K562 (cell line): ENCODE results near the gene RPS15A. TPM values are rescaled to one million over a fixed set of nuclear protein-coding genes. Genes with fewer than 3 reads are reported as not detected.

Experiments used
- CBX1 ChIP-seq: sonication (generic); IDR thresholded peaks from 2 replicates; pipeline ENCODE4 v1.6.1; 2016; ENCODE audit warnings: antibody characterized with exemption, low read depth, mild to moderate bottlenecking
- CEBPG ChIP-seq, 3 experiments: fragments of 200-800 bp in 1 of 3; sonication (Bioruptor generic) in 1 of 3; sonication (generic) in 1 of 3; formaldehyde crosslinking in 1 of 3; IDR thresholded peaks in 2 of 3; conservative IDR thresholded peaks in 1 of 3; 2 replicates each; pipeline versions ENCODE4 v1.6.1 to v1.8.0; 2016 to 2022; ENCODE audit warnings: missing compliant biosample characterization in 2 of 3, missing genetic modification characterization in 2 of 3, mild to moderate bottlenecking in 1 of 3, missing genetic modification reagents in 1 of 3
- DNMT1 ChIP-seq: fragments of 450-650 bp; IDR thresholded peaks from 2 replicates; pipeline ENCODE4 v1.6.1; 2016; ENCODE audit warnings: antibody characterized with exemption, mild to moderate bottlenecking
- HNRNPH1 ChIP-seq: fragments of 200-400 bp; formaldehyde crosslinking; optimal IDR thresholded peaks from 2 replicates; pipeline ENCODE3; 2017; ENCODE audit warnings: low read depth, mild to moderate bottlenecking, low read length, moderate library complexity
- MYBL2 ChIP-seq, 2 experiments: fragments of 450-650 bp in 1 of 2; sonication (generic) in 1 of 2; formaldehyde crosslinking in 1 of 2; IDR thresholded peaks; 2 replicates each; pipeline versions ENCODE4 v1.6.1 to v1.8.1; 2017 to 2022; ENCODE audit warnings: borderline replicate concordance in 1 of 2, inconsistent platforms in 1 of 2, low read depth in 1 of 2, mild to moderate bottlenecking in 1 of 2, missing genetic modification reagents in 1 of 2, moderate library complexity in 1 of 2
- MYC ChIP-seq, 2 experiments: fragments of 250-450 bp in 1 of 2; sonication (Bioruptor Pico) in 1 of 2; IDR thresholded peaks; 2 replicates each; pipeline versions ENCODE4 v1.5.1 to v1.6.1; 2012 to 2021; ENCODE audit warnings: low read depth in 2 of 2, borderline replicate concordance in 1 of 2, improper control_type of control experiment in 1 of 2, low read length in 1 of 2, mild to moderate bottlenecking in 1 of 2, moderate library complexity in 1 of 2
- PHB2 ChIP-seq: fragments of 450-650 bp; IDR thresholded peaks from 2 replicates; pipeline ENCODE4 v1.6.1; 2017; ENCODE audit warnings: low read depth
- TCF7 ChIP-seq: sonication (generic); IDR thresholded peaks from 2 replicates; pipeline ENCODE4 v1.6.1; 2016; ENCODE audit warnings: antibody characterized with exemption, borderline replicate concordance
- TCF7L2 ChIP-seq: fragments of 150-350 bp; IDR thresholded peaks from 2 replicates; pipeline ENCODE4 v1.6.1; 2016; ENCODE audit warnings: low read depth, mild to moderate bottlenecking, low read length, moderate library complexity
- ZNF175 ChIP-seq: fragments of 200-800 bp; sonication (Bioruptor generic); IDR thresholded peaks from 2 replicates; pipeline ENCODE4 v1.6.1; 2016; ENCODE audit warnings: low read depth, mild to moderate bottlenecking, missing genetic modification characterization, missing compliant biosample characterization
- polyA plus RNA-seq, 8 experiments: library from polyadenylated mRNA; depleted of rRNA in 4 of 8; stranded (reverse) in 5 of 8; unstranded in 3 of 8; fragments of >200 nt; fragmentation: Nextera tagmentation in 2 of 8; fragmentation: Illumina TruSeq in 1 of 8; extraction: Ambion mirVana in 2 of 8; extraction: Trizol in 1 of 8; gene quantifications; 2 replicates each; pipeline versions ENCODE4 v1.2.1 to v1.2.3, GENCODE V29; 2011 to 2014; ENCODE audit warnings: inconsistent platforms in 1 of 8, missing spikeins in 1 of 8
- total RNA-seq, 7 experiments: library from RNA; depleted of rRNA in 6 of 7; stranded (reverse); fragments of >200 nt in 6 of 7; fragmentation: Illumina TruSeq in 2 of 7; extraction: Trizol in 2 of 7; gene quantifications; 2 replicates each; pipeline versions ENCODE4 v1.2.1 to v1.2.3, GENCODE V29; 2011 to 2021; ENCODE audit warnings: low replicate concordance in 1 of 7
- TF ChIP-seq, protein P1 (sequence below): fragments of 450-650 bp; IDR thresholded peaks from 2 replicates; pipeline ENCODE4 v1.7.1; 2018; ENCODE audit warnings: mild to moderate bottlenecking, low read depth; ENCODE audit not compliant: partially characterized antibody
- TF ChIP-seq, protein P2 (sequence below), 2 experiments: fragments of 450-650 bp; IDR thresholded peaks; 2 replicates each; pipeline ENCODE4 v1.6.1; 2016; ENCODE audit warnings: mild to moderate bottlenecking in 2 of 2, borderline replicate concordance in 1 of 2, low read depth in 1 of 2, moderate library complexity in 1 of 2

Gene RPS15A
- total and polyA plus RNA-seq, 9 of the 15 experiments (the other 6 are each of a cell fraction or from before 2014, with no cell fraction given): 1,397 to 5,474 (median 2,798) TPM

DNA sequence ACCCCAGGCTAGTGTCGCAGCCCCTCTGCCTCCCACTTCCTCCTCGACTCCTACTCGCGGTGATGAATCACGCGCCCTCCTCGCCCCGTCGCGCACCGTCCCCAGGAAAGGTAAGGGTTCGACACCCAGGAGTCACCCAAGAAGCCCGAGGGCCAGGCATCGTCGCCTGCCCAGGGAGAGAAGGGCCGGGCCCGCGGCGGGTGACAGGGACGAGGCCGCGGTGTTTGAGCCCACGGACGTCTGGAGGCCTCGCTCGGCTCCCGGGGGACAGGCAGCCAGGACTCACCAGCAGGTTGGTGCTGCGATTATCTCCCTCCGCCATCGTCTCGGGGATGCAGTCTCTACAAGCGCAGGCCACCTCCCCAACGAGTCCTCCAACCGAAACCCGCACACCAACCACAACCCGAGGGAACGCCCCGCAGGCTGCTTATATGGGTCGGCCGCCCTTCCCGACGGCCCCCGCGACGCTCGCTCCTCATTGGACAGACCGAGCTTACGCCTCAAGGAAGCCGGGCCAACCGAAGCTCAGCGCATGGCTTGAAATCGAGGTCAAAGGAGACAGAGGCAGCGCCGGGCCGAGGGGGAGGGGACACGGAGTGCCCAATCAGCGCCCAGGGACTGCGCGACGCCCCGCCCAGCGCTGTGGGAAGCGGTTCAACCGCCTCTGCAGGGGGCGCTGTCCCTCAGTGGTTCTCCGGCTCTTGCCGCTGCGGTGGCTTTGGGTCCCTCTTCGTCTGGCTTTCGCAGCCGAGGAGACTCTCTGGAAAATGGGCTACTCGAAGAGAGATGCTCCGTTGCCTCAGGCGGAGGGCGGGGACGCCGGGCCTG lies 11.2 kb upstream of the RPS15A start, which contains the start of gene ARL6IP1 (continued):
- TF ChIP-seq TCF7: no peak
- no peak for TF ChIP-seq TCF7L2
- peak; percentile 77 for TF ChIP-seq MYC (IDR thresholded peaks at IDR 0.05; ENCODE audit: low read depth, low read length)
- TF ChIP-seq MYC (CRISPR knock-in tag; IDR thresholded peaks at IDR 0.05; ENCODE audit: borderline replicate concordance, low read depth): 0 out of 2 replicates have a peak, but pooled peaks have one; percentile 20
- peak; percentile 98 for TF ChIP-seq MYBL2 (IDR thresholded peaks at IDR 0.05; ENCODE audit: low read depth)
- TF ChIP-seq MYBL2 (CRISPR knock-in tag; IDR thresholded peaks at IDR 0.05; ENCODE audit: borderline replicate concordance): peak; percentile 98; the same call in 1 of the 2 replicates
- TF ChIP-seq, protein P1, sequence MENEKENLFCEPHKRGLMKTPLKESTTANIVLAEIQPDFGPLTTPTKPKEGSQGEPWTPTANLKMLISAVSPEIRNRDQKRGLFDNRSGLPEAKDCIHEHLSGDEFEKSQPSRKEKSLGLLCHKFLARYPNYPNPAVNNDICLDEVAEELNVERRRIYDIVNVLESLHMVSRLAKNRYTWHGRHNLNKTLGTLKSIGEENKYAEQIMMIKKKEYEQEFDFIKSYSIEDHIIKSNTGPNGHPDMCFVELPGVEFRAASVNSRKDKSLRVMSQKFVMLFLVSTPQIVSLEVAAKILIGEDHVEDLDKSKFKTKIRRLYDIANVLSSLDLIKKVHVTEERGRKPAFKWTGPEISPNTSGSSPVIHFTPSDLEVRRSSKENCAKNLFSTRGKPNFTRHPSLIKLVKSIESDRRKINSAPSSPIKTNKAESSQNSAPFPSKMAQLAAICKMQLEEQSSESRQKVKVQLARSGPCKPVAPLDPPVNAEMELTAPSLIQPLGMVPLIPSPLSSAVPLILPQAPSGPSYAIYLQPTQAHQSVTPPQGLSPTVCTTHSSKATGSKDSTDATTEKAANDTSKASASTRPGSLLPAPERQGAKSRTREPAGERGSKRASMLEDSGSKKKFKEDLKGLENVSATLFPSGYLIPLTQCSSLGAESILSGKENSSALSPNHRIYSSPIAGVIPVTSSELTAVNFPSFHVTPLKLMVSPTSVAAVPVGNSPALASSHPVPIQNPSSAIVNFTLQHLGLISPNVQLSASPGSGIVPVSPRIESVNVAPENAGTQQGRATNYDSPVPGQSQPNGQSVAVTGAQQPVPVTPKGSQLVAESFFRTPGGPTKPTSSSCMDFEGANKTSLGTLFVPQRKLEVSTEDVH: peak; percentile 47
- TF ChIP-seq CEBPG (CRISPR knock-in tag; IDR thresholded peaks at IDR 0.05): no peak
- TF ChIP-seq CEBPG (tag; conservative IDR thresholded peaks at IDR 0.05 in 1 of 2, IDR thresholded peaks at IDR 0.05 in 1 of 2): no peak
- TF ChIP-seq DNMT1: no peak
- TF ChIP-seq HNRNPH1: peak; percentile 76
- TF ChIP-seq, protein P2, sequence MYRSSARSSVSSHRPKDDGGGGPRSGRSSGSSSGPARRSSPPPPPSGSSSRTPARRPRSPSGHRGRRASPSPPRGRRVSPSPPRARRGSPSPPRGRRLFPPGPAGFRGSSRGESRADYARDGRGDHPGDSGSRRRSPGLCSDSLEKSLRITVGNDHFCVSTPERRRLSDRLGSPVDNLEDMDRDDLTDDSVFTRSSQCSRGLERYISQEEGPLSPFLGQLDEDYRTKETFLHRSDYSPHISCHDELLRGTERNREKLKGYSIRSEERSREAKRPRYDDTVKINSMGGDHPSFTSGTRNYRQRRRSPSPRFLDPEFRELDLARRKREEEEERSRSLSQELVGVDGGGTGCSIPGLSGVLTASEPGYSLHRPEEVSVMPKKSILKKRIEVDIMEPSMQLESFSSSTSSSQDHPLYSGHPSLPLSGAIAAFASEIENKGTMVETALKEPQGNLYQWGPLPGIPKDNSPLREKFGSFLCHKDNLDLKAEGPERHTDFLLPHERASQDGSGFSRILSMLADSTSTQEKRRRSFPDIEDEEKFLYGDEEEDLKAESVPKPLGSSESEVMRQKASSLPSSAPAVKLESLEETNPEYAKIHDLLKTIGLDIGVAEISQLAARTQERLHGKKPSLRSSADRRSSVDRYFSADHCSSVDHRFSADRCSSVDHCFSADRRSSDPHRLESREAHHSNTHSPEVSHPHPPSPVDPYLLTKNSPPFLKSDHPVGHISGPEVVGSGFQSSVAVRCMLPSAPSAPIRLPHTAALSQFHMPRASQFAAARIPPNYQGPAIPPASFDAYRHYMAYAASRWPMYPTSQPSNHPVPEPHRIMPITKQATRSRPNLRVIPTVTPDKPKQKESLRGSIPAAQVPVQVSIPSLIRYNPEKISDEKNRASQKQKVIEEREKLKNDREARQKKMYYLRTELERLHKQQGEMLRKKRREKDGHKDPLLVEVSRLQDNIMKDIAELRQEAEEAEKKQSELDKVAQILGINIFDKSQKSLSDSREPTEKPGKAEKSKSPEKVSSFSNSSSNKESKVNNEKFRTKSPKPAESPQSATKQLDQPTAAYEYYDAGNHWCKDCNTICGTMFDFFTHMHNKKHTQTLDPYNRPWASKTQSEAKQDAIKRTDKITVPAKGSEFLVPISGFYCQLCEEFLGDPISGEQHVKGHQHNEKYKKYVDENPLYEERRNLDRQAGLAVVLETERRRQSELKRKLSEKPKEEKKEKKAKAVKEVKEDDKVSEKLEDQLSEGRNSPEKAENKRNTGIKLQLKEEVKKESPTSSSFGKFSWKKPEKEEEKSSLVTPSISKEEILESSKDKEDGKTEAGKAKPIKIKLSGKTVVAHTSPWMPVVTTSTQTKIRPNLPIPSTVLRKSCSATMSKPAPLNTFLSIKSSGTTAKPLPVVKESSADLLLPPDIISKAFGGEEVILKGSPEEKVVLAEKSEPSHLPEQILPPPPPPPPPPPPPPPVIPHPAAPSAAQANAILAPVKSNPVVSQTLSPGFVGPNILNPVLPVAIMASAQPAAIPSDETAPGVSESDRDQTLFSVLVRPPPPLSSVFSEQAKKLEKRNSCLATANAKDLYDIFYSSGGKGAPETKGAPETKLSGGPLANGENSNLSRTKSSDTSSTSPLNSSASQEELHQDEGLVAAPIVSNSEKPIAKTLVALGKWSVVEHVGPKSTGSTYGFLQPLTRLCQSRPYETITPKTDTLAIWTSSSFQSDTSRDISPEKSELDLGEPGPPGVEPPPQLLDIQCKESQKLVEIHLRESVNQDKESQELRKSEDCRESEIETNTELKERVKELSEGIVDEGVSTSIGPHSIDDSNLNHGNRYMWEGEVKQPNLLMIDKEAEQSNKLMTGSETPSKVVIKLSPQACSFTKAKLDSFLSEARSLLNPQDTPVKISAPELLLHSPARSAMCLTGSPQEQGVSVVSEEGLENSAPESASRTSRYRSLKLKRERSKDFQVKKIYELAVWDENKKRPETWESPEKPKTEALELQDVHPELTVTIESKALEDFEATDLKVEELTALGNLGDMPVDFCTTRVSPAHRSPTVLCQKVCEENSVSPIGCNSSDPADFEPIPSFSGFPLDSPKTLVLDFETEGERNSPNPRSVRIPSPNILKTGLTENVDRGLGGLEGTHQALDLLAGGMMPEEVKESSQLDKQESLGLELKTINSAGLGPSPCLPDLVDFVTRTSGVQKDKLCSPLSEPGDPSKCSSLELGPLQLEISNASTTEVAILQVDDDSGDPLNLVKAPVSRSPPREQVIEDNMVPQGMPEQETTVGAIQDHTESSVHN (IDR thresholded peaks at IDR 0.05; ENCODE audit: borderline replicate concordance in 1 of 2, low read depth in 1 of 2): no peak
- no peak for TF ChIP-seq PHB2
- peak; percentile 99 for TF ChIP-seq CBX1
- no peak for TF ChIP-seq ZNF175 (CRISPR knock-in tag)
